Mammary epithelial cell (primary cell): ENCODE measurements around the gene SLC30A9.

ENCODE experiments used
- CTCF ChIP-seq, 2 donors: IDR thresholded peaks in 1 of 2; conservative IDR thresholded peaks in 1 of 2; 2 replicates each; pipeline ENCODE4 v1.5.1; 2011 to 2012; ENCODE audit warnings: inconsistent platforms in 2 of 2, low read length in 2 of 2, mild to moderate bottlenecking in 2 of 2, control low read depth in 1 of 2, low read depth in 1 of 2; ENCODE audit not compliant: insufficient read depth in 1 of 2; ENCODE audit errors: extremely low read depth in 1 of 2
- EZH2 ChIP-seq: IDR thresholded peaks from 2 replicates; pipeline ENCODE4 v1.6.1; 2012; ENCODE audit warnings: low read length, inconsistent platforms, borderline replicate concordance

GRCh38 chr4:41949531-41949930 is 40.8 kb upstream of the SLC30A9 start:
- TF ChIP-seq CTCF (conservative IDR thresholded peaks at IDR 0.05 in 1 of 2, IDR thresholded peaks at IDR 0.05 in 1 of 2; ENCODE audit: extremely low read depth in 1 of 2, insufficient read depth in 1 of 2, low read depth in 1 of 2, low read length in 2 of 2) = no peak
- no peak for TF ChIP-seq EZH2
